Measurements from ENCODE around the gene FBXL17.

FBXL17 gene

DNA sequence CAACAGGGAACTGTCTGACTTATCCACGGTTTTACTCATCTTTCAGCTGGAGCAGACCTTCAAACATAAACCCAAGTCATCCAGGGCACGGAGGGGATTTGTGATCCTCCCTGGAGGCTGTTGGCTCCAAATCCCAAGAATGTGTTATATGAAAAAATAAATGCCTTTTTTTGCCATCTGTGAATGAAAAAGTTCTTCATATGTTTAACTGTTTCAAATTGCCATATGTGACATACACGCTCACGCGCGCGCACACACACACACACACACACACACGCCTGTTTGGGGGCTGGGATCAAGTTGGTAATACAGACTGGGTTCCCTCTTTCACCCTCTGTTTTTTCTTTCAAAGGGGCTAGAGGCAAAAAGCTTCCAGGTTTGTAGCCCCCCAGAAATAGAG lies 546.8 kb downstream of the FBXL17 start:
- no peak for DNase-seq

DNA sequence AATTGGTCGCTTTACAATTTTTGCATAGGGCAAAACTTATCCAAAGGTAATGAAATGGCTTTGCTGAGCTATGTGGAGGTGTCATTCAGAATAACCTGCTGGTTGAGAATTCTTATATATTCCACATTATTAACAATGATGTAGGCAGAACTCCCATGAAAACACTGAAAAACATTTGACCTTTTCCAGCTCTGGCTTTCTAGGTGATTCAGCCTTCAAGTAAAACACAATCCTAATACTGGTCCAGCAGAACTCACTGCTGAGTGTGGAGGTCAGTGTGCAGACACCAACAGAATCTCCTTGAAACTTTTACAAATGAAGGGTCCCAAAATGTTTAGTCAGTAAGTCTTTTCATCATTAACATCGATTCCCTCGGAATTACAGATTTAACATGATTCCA lies 549.2 kb downstream of the FBXL17 start:
- DNase-seq, result no peak

DNA sequence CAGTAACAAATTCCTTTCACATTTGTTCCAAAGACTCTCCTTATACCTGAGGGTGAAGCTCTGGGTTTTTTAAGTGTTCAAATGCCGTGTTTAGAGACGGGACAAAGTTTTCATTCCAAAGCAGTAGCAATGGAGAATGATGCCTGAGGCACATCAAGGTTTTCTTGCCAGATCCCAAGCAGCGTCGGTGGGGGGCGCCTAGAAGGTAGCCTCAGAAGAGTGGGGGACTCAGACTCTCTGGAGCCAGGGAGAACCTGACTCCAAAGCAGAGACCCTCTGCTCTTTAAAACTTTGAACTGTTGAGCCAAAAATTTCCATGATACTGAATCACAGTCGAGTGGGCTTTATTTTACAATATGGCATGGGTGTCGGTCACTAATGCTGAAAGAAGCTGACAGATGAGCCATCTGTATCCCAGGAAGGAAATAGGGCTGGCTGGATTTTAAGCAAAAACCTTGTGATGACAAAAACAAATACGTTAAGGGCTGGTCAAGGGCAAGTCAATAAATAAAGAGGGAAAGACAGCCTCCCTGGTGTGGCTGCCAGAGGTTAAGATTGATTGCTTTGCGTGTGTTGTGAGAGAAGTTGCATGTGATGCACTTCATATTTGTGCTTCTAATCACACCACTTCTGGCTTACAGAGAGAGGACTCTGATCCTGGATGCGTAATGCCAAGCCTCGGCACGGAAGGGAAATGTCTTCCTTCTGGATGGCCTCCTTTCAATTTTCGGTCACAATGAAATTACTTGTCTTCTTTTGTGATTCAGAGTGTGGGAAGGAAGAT lies 550.1 kb downstream of the FBXL17 start:
- no peak for DNase-seq

DNA sequence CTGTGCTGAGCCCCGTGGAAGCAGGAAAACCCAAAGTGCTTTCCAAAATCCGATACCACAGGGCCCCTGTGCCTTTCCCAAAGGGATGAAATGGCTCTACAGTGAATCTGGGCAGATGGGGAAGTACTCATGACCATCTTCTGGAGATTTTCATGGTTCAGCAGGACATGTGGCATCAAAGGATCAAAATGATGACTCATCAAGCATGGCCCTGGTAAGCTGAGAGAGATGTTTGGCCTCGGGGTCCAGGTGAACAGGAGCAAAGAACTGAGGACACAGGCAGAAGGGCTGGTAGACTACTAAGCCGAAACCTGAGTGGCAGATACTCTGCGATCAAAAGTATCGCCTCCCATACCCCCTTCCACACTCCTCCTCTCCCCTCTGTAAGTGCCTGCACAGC lies 551.1 kb downstream of the FBXL17 start:
- DNase-seq, result no peak

DNA sequence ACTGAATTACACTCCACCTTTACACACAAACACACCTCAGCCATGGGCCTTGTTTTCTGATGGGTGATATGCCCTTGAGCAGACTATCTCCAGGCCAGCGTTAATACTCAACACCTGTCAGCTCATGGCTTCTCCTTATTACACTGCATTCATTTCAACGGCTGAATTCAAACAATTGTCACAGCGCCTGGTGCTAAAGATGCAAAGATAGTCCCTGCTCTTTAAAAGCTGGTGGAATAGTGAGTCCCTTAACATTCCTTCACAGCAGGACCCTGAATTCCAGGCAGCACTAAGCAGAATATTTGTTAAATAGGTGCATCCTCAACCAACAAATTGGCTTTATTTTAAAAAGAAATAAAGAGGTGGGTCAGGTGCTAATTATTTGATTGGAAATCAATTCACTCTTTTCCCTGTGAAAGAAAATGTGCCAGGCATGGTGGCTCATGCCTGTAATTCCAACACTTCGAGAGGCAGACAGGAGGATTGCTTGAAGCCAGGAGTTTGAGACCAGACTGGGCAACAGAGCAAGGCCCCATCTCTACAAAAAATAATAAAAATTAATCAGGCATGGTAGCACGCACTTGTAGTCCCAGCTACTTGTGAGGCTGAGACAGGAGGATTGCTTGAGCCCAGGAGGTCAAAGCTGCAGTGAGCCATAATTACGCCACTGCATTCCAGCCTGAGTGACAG lies 555.4 kb downstream of the FBXL17 start:
- DNase-seq, result no peak

DNA sequence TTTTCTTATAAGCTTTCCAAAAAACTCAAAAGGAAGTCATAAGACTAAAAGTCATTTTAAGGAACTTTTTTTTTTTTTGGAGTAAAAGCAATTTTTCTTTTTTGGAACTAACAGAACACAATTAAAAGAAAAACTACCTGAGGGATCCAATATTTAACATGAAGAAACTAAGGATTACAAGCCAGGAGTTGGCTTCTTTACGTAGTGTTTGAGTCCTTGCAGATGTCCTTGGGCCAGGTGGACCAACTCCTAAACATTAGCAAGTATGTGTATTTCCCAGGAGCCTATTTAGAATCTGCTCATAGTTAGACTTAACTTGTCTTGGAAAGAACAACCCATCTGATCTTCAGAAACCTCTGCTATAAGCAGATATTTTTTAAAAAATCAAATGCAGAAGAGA lies 557.1 kb downstream of the FBXL17 start:
- DNase-seq, result no peak

DNA sequence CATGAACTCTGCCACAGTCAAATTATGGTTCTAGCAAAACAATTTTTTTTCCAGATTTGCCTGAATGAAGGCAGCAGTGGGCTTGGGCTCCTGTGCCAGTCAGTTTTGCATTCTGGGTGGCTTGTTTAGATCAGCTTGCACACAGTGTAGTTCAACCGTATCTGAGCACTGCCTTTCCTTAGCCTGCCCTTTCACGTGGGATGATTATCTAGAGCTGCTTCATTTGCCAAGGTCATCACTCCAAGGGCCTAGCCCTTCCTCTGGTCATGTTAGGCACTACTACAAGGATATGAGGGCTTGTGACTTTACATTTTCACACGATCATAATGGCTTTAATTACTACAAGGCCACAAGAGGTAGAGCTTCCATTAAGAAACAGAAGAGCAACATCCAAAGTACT lies 560.6 kb downstream of the FBXL17 start:
- DNase-seq, result no peak

DNA sequence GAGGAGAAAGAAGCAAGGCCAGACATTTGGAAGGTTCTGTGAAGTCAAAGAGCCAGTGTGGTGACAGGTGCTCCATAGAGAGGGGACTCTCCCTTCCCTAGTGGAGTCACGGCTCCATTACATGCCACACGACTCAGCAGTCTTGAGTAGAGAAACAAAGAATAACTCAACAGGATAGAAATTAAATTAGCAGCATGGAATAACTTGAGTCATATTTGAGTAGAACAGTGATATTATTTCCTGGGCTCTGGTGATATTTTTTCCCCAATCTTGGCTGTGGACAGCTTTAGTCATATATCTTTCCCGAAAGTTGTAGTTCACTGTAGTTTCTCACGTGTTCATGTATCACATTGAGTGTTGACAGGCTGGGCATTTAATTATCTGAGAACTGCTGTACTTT lies 561.5 kb downstream of the FBXL17 start:
- DNase-seq, result no peak

DNA sequence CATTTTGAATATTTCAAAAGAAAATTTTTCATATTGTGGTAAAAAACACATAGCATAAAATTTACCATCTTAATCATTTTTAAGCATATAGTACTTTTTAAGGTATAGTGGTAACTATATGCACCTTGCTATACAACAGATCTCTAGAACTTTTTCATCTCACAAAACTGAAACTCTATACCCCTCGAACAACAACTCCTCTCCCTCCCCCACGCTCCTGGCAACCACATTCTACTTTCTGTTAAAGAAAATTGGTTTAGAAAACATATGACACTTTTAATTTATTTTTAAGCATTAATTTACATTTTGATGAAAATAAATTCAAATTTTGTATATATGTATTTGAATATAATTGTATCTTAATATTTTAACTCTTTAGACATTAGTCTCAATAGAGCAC lies 563.9 kb downstream of the FBXL17 start:
- no peak for DNase-seq

DNA sequence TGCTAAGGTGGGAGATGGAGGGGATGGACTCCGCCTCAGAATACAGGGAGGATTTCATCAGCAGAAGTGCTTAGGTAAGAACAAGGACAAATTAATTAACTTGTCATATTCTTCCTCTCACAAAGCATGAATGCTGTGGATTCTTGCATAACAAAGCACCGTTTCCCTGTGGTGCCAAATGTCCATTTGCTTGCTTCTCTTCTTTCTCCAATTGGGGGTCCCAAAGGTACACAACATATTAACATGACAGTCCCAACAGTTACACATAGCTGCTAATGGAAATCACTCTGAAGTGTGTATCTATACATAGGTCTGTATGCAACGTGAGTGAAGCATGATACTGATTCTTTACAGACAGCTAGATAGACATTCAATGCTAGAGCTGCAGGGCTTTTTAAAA lies 564.5 kb downstream of the FBXL17 start:
- no peak for DNase-seq

DNA sequence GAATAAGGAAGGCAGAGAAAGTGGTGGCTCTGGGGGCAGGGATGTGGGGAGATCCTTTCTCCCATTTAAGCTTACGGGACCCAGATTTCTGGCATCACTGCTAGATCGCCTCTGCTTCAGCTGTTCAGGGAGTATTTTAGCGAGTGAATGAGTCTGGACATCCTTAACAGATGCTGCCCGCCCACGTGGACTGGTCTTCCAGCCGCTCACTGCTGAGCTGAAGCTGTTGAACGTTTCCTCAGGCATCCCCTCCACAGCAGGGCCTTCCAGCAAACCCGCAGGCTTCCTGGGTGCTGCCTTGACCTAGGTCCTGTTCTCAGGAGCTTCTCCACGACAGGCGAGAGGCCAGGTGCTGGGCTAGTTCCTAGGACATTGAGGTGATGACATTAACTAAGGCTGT lies 566.8 kb downstream of the FBXL17 start:
- DNase-seq, result no peak

DNA sequence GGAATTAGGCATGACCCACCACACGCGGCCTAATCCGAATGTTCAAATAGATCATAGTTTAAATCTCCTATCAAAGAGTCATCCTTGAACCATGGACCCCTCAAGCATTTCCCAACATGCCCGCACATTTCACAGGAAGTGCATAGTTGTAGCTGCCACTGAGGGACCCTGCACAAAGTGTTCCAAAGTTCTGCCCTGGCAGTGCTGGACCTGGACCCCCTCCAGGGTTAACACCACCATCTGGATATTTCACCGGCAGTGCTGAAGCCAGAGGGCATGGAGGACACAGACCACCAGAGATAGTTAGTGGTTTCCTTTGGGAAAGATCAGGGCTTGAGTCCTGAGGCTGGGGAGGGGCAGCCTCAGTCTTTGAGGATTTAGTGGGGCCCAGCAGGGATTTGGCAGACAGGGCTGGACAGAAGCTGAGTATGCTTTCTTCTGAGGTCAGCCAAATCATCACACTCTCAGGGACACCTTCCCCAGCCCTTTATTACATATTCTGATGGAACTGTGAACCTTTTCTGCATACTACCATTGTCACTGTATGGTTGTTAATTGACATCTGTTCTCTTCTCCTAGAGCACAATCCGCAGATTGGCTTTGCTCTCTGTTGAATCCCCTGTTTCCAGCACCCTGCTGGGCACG lies 567.6 kb downstream of the FBXL17 start:
- no peak for DNase-seq

DNA sequence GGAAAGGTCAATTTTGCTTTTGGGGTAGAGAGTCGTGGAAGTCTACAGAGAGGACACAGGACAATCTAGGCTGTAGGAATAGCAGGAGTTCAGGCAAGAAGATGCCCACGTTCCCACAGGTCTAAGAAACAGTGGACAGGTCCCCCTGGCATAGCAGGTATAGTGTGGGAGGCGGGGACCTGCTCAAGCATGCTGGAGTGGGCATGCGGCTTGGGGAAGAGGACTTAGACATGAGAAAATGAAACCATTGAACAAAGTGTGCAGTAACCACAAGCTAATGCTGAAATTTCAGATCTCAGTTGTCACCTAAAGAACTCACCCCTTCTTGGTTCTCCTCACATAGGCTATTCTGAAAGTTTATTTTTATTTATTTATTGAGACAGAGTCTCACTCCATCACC lies 568.3 kb downstream of the FBXL17 start:
- DNase-seq, result no peak

DNA sequence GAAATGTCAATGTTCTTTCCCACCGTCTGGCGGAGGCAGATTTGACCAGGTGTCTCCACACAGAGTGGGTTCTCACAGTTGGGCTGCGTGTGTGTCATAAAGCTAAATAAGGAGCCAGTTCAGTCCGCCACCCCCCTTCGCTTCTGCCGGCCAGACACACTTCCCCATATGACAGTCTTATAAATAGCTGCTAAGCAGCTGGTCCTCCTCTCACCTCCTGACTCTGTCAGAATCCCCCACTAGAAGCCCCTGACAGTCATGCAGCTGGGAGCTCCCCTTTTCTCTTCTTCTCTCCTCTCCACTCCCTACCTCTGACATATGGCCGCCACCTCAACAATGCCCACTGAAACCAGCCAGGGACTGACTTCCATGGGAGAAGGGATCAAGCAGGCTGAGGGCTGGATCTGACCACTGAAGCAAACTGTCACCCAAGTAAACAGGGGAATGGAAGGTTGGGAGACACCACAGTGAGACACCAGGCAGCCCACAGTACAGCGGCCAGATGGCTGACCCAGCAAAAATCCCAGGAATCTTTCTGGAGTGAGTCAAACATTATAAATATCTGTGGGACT lies 569.2 kb downstream of the FBXL17 start:
- no peak for DNase-seq

DNA sequence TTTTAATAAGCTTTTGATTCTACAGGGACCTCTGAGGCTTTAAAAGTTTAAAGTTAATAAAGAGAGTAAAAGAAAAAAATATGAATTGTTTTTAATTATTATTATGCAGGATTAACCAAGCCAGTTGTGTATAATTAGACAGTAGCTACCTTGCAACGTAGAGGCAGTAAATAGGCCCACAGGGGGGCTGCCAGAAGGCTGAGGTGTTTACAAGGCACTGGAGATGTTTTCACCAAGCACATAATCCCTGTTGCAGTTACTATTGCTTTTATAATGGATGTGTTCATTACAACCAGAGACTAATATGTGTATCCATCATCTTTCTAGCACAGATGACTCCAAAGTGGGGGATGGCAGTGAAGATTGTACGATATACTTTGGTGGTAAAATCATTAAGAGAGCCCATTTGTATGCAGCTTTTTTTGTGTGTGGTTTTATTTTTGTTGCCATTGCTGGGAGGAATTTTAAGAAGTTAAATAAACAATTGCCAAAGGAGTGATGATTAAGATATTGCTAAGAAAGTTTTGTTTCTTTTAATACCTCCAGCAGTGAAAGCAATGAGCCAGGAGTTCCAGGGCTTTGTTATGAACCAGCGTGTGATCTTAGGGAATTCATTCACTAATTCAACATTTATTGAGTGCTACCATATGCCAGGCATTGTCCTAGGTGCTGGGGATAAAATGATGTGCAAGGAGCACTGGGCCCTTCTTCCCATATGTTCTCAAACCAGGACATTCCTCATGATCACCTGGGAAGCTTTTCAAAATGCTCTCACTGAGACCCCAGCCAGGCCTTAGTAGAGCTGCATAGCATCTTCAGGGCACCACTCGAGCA lies 572.5 kb downstream of the FBXL17 start:
- no peak for DNase-seq
